A172 (cell line): ENCODE data around the gene MTRFR. TPM values are rescaled to one million over a fixed set of nuclear protein-coding genes. Genes with fewer than 3 reads are reported as not detected.
A peak's percentile ranks its signal among the peaks of the same experiment; 100 is the strongest.
"Not testable (repeated sequence)": the region's sequence is repeated elsewhere in the genome, so short reads cannot be mapped to it uniquely, and the experiment has no call there.

ENCODE experiments used
- DNase-seq: peaks from one replicate; pipeline ENCODE4 v3.0.0-alpha.2; 2015; ENCODE audit warnings: low spot score
- total RNA-seq: library from RNA; depleted of rRNA; stranded (reverse); fragments of >200 nt; shearing (Covaris generic); gene quantifications from 2 replicates; pipeline ENCODE4 v1.2.3, GENCODE V29; 2014; rRNA removed

The MTRFR gene
- total RNA-seq = 14.8 and 20.2 TPM in 2 replicates

DNA sequence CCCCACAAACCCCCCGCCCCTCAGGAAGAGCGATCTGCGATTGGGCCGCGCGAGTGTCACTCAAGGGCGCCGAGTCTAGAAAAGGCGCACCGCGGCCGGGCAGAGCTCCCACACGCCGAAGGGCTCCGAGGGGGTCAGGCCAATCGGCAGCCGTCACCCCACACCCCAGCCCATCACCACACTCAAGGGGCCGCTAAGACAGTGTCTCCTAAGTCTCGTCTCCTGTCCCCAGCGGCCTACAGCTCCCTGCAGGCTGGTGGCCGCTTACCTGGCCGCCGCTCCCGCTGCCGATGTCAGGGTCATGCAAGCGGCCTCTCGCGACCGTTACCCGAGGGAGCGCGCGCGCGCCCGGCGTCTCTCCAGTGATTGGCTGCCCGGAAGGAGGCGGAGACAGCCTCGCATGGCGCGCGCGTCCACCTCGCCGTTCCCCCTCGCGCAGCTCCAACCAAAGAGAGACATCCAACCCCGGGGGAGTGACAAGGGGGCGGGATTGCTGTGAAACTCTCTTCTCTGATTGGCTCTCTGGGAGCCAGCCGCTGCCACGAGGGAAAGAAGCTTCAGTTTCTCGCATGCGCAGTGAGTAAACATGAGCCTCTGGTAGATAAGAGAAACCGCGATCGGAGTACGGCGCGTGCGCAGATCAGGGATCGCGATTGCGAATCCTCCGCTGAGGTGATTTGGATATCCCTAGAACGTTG, at the start of gene MTRFR, which contains the start of gene MPHOSPH9:
MTRFR (plus strand) TSS at position 630 of the 698 bp plus-strand sequence. CDS start 20,239 bp downstream, outside the sequence.
MPHOSPH9 (minus strand) TSS at position 335 of the 698 bp plus-strand sequence. CDS start 2,777 bp downstream, outside the sequence.
- DNase-seq = peak; percentile 99

DNA sequence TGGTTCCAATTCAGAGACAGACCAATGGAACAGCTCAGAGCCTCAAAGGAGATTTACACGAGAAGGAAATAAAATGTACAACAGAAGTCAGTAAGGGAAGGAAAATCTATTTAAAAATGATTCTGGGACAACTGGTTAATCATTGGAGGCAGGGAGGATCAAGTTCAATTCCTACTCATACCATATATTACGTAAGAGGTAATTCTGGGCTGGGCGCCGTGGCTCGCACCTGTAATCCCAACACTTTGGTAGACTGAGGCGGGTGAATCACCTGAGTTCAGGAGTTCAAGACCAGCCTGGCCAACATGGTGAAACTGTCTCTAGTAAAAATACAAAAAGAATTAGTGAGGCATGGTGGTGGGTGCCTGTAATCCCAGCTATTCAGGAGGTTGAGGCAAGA, 45.6 kb upstream of the MTRFR start:
- DNase-seq = no peak

- no peak for DNase-seq
These were observed 33.3 kb upstream of the MTRFR start for GRCh38 chr12:123199936-123200335.

DNA sequence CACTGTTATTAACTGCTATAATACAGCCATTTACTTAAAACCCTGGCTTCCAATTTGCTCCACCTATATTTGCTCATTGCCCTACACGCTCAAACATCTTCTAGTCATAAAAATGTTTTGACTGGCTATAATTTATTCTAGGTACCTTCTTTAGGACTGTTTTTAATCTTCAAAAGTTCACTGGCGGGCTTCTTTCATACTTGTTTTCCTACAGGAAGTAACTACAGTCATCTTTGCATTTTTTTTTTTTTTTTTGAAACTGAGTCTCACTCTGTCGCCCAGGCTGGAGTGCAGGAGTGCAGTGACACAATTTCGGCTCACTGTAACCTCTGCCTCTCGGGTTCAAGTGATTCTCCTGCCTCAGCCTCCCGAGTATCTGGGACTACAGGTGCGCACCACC, 32.8 kb upstream of the MTRFR start:
- no peak for DNase-seq

- DNase-seq = not testable (repeated sequence)
These were observed 26.4 kb upstream of the MTRFR start for GRCh38 chr12:123206794-123207193.

- DNase-seq = not testable (repeated sequence)
These were observed 25.4 kb upstream of the MTRFR start for GRCh38 chr12:123207815-123208214.

GRCh38 chr12:123223241-123223668, 10.0 kb upstream of the MTRFR start:
- no peak for DNase-seq

DNA sequence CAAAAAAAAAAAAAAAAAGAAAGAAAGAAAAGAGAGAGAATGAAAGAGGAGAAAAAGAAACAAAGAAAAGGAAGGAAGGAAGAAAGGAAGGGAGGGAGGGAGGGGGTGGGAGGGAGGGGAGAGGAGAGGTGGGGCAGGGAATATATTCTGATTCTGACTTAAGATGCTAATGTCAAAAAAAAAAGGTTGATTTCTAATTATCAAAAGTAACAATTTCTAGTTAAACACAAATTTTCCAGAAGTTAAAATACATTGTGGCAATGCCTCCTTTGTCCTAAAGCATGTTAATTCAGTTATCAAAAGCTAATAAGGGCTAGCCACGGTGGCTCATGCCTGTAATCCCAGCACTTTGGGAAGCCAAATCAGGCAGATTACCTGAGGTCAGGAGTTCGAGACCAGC, 7.8 kb upstream of the MTRFR start:
- DNase-seq = no peak

- no peak for DNase-seq
These were observed 5.5 kb upstream of the MTRFR start for GRCh38 chr12:123227581-123228258.

DNA sequence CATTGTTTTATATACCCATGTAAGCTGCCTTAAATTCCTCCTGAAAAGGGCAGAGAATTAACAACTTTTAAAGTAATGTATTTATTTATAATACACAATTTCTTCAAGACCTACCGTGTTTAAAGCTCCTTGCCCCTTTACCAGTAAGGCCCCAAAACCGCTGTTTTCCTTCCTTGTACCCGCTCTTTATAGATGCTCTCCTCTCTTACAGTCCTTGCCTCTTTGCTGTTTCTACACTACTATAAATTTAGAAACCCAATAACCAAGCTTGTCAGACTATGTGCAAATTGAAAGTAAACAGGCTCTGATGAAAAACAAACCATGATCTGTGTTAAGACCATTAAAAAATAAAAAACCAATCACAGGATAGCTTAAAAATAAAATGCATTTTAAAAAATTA, 4.2 kb upstream of the MTRFR start:
- DNase-seq = no peak

DNA sequence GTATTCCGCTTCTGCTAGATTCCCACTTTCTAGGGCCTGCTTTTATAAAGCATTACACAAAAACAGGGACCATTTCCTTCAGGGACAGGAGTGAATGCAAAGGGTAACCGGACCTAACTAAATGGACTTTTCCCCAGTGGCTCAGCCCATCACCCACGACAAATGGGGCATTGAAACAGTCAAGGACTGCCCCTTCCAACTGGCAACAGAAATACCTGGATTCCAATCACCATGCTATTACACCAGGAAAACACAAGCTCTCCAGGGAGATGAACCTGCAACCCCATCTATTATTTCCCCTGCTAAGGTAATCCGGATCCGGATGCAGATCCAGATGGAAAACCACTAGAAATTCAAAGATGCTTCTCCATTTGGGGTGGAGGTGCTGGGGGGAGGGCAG, 1.3 kb upstream of the MTRFR start:
- DNase-seq = no peak

DNA sequence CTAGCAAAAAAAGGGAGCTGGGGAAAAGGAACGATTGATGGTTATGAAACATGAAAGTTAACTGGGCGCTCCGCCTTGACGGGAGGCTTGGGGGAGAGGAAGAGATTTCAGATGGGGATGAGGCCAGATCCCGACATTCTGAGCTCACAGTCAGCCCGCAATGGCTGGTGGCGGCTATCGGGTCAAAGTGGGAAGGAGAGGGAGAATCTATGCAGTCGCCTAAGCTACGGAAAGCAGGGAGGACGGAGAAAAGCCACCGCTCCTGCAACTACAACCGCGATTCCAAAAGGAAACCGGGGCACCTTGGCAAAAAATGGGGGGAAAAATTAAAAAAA, 797 bp upstream of the MTRFR start:
- DNase-seq = no peak

GRCh38 chr12:123233505-123234308, 471 bp downstream of the MTRFR start:
- DNase-seq = no peak

DNA sequence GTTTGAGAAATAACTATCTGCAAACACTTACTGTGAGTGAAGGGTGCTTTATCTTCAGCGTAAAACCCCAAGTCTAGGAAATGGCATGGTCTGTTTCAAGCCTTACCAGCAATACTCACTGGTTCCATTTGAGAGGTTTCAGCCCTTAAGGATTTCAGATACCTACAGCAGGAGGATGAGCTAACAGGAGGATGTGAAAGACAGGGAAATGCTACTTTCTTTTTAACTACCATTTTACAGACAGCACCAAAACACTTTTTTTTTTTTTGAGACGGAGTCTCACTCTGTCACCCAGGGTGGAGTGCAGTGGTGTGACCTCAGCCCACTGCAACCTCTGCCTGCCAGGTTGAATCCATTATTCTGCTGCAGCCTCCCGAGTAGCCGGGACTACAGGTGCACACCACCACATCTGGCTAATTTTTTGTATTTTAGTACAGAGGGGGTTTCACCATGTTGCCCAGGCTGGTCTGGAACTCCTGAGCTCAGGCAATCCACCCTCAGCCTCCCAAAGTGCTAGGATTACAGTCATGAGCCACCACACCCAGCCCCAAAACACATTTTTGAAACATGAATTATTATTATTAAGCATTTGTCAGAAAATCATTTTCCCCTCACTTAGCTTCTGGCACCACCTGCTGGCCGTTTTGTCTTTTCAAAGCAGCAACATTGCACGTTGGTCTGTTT, 4.6 kb downstream of the MTRFR start:
- peak; percentile 35 for DNase-seq

GRCh38 chr12:123238330-123238682, 5.1 kb downstream of the MTRFR start:
- DNase-seq = no peak

DNA sequence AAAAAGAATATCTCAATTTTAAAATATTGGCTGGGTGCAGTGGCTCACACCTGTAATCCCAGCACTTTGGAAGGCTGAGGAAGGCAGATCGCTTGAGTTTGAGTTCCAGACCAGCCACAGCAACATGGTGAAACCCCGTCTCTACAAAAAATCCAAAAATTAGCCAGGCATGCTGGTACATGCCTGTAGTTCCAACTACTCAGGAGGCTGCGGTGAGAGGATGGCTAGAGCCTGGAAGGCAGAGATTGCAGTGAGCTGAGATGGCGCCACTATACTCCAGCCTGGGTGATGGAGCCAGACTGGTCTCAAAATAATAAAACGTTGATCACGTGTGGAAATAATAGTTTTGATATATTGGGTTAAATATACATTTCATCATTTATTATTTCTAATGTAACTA, 5.7 kb downstream of the MTRFR start:
- no peak for DNase-seq

GRCh38 chr12:123242116-123242904, 9.1 kb downstream of the MTRFR start:
- DNase-seq = no peak

- no peak for DNase-seq
These were observed 10.5 kb downstream of the MTRFR start for GRCh38 chr12:123243671-123244262.

DNA sequence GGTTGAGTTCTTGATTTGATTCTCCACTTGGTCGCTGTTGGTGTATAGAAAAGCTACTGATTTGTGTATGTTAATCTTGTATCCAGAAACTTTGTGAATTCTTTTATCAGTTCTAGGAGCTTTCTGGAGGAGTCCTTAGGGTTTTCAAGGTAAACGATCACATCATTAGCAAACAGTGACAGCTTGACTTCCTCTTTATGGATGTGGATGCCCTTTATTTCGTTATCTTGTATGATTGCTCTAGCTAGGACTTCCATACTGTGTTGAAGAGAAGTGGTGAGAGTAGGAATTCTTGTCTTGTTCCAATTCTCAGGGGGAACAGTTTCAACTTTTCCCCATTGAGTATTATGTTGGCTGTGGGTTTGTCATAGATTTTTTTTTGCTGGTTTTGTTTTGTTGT, 12.4 kb downstream of the MTRFR start:
- DNase-seq = no peak

GRCh38 chr12:123248129-123248528, 14.9 kb downstream of the MTRFR start:
- not testable (repeated sequence) for DNase-seq
